Measurements from ENCODE around the gene NBPF26.
A peak's percentile ranks its signal among the peaks of the same experiment; 100 is the strongest.
"Not testable (repeated sequence)": the region's sequence is repeated elsewhere in the genome, so short reads cannot be mapped to it uniquely, and the experiment has no call there.

The NBPF26 gene

DNA sequence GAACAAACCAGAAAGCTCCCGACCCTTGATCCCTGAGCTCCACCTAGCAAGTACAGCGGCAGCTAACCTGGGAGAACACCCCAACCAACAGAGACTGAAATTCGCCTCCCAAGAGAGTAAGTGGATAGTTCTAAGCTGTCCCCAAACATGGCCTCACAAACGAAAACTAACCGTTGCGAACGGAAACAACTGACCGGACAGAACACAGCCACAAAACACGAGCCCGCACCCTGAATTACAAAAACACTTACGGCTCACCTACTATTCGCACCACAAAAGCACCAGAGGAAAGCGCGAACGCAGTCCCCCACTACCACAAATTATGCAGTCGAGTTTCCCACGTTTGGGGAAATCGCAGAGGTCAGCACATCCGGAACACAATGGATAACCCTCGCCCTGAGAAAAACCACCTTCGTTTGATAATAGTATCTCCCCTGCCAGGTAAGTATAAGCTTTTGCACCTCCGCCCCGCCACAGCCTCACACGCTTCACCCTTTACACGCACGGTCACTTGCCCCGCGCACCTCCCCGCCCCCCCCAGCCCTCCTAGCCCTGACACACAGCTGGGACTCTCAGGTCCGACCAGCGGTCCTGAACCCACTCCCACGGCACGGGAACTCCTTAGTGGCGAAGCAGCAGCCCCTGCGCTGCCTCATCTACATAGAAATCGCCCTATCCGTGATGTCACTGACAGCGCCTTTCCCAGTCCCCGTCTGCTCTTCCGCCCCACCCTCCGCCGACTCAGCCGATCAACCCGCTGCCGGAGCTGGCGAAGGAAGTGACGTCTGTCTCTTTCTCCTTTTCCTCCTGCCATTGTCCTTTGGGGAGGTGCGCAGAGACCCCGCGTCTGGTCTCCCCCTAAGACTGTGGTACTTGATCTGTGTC, 127.0 kb downstream of the NBPF26 start:
- not testable (repeated sequence) for FAIRE-seq; DNase-seq (ENCODE audit: low spot score)

DNA sequence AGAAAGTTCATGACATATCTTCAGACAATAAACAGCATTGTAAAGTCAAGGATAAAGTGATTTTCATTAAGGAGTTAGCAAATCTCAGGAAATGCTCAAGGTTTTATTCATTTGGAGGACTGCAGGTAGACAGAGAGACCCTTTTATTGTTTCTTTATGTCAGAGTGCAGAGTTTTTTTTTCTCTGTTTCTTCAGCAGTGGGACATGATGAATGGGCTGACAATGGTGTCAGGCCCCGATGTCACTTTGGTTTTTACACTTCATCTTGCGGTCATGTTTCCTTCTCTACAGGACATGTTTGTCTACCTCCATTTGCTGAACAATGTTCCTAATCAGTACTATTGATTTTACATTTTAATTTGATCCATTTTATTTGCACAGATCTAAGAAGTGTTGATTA, 134.4 kb downstream of the NBPF26 start:
- not testable (repeated sequence) for DNase-seq (ENCODE audit: low spot score); FAIRE-seq

DNA sequence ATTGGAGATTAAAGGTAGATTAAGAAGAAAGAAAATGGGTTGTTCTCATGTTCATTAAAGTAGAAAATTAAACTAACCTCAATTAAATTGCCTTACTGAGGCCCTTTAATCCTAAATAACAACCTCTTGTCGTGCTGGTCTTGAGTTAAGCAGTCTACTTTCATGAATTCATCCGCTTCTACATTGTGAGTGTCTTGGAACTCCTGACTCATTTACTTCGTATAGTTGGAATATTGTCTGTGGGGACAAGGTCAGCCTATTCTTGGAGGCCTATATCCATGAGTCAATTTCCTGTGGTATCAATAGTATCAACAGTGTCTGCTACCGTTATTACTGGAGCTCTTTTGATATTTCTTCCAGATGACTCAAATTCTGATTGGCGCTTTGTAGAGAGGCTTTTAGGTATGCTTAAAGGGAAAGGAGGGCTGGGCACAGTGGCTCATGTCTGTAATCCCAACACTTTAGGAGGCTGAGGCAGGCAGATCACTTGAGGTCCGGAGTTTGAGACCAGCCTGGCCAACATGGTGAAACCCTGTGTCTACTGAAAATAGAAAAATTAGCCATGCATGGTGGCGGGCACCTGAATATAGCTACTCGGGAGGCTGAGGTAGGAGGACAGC, 136.0 kb downstream of the NBPF26 start:
- not testable (repeated sequence) for FAIRE-seq; DNase-seq (ENCODE audit: low spot score)

DNA sequence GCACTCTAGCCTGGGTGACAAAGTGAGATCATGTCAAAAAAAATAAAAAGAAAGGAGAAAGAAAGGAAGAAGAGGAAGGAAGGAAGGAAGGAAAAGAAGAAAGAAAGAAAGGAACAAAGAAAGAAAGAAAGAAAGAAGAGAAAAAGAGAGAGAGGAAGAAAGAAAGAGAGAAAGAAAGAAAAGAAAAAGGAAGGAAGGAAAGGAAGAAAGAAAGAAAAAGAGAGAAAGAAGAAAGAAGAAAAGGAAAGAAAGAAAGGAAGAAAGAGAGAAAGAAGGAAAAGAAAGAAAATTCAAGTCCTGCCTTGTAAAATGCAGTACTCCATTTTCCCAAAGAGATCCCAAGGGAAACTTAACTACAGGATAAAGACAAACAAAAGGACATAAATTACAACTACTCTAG, 154.5 kb downstream of the NBPF26 start:
- not testable (repeated sequence) for DNase-seq (ENCODE audit: low spot score); FAIRE-seq

DNA sequence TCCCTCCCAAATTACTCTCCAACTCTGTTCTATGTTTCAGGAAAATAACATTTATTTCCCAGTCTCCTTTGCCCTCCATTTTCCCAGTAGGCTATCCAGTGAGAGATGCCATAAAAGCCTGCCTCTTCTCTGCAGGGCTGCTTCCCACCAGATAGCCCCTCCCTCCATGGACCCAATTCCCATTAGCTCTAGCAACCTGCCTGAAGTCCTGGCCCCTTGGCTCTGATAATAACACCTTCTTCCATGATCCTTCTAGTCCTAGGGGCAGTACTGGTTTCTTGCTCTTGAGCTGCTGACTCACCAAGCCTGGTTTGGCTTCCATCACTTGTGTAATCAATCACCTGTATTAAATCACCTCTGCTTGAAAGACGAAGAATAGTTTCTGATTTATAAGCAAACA, 156.3 kb downstream of the NBPF26 start:
- not testable (repeated sequence) for FAIRE-seq
- peak; percentile 2 for DNase-seq (ENCODE audit: low spot score)

DNA sequence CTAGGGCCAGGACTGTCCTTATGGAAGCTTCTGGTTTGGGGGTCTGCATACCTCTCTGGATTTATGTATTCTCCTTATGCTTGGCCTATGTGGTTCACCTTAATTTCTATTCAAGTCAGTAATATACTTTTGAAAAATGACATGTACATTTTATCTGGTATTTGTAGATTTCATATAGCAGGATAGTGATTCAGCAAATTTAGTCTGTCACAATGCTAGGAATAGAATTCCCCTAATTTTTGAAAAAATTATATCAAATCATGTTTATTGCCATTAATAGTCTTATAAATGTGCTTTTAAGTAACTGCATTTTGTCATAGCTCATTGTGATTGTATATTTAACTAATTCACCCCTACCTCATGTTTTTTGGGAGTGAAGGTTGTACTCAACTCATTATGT, 158.2 kb downstream of the NBPF26 start:
- DNase-seq (ENCODE audit: low spot score); FAIRE-seq: not testable (repeated sequence)

Measured in urothelium cell line (cell line).